ENCODE data around the gene PILRB. TPM values are rescaled to one million over a fixed set of nuclear protein-coding genes. Genes with fewer than 3 reads are reported as not detected.
A peak's percentile ranks its signal among the peaks of the same experiment; 100 is the strongest.
"Not testable (repeated sequence)": the region's sequence is repeated elsewhere in the genome, so short reads cannot be mapped to it uniquely, and the experiment has no call there.

PILRB gene
- total RNA-seq = 14.3 and 14.5 TPM in 2 replicates

DNA sequence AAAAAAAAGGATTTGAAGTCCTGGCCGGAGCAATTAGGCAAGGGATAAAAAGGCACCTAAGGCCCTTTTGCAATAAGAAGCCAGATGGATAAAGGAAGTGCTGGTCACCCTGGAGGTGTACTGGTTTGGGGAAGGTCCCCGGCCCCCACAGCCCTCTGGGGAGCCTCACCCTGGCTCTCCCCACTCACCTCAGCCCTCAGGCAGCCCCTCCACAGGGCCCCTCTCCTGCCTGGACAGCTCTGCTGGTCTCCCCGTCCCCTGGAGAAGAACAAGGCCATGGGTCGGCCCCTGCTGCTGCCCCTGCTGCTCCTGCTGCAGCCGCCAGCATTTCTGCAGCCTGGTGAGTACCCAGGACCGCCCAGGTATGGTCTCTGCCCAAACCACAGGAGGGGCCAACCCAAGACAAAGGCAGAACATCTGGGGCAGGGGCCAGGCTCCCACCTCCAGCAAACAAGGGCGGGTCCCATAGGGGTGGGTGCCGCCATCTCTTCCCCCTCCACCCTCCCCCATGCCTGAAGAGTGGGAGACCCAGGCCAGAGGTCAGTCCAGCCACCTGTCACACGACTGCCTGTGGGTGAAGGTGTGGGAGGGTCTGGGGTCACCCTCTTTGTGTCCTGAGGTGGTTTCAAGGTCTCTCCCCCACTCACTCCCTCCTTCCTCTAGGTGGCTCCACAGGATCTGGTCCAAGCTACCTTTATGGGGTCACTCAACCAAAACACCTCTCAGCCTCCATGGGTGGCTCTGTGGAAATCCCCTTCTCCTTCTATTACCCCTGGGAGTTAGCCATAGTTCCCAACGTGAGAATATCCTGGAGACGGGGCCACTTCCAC is at the start of gene PILRB:
Gene PILRB, plus strand, starts transcription at position 91 of the 830 bp plus-strand sequence. Its CDS starts 186 bp downstream, at position 277.
- TF ChIP-seq, protein P1, sequence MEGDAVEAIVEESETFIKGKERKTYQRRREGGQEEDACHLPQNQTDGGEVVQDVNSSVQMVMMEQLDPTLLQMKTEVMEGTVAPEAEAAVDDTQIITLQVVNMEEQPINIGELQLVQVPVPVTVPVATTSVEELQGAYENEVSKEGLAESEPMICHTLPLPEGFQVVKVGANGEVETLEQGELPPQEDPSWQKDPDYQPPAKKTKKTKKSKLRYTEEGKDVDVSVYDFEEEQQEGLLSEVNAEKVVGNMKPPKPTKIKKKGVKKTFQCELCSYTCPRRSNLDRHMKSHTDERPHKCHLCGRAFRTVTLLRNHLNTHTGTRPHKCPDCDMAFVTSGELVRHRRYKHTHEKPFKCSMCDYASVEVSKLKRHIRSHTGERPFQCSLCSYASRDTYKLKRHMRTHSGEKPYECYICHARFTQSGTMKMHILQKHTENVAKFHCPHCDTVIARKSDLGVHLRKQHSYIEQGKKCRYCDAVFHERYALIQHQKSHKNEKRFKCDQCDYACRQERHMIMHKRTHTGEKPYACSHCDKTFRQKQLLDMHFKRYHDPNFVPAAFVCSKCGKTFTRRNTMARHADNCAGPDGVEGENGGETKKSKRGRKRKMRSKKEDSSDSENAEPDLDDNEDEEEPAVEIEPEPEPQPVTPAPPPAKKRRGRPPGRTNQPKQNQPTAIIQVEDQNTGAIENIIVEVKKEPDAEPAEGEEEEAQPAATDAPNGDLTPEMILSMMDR (conservative IDR thresholded peaks at IDR 0.05; ENCODE audit: low read depth, low read length) = peak; percentile 43
- DNase-seq (ENCODE audit: low read depth) = no peak
- no peak within 1 kb of the TSS for H3K4me3 ChIP-seq (ENCODE audit: low read depth, low read length)

DNA sequence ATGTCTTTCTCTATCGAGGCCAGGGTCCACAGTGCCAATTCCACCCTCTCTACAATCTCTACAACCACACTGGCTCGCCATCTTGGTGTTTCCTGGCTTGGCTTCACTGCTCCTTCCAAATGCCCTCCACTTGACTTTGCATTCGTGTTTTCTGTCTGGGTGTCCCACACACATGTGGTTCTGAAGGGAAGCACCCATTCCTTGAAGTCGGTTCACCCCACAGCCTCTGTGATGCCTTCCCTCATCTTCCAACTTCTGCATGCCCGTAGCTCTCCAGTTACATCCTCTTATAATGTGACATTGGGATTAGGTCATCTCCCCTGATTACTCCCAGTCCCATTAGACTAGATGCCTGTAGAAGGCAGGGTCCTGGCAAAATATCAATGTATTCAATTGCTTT is 39.6 kb upstream of the PILRB start:
- DNase-seq (ENCODE audit: low read depth); H3K4me3 ChIP-seq (ENCODE audit: low read depth, low read length): not testable (repeated sequence)

DNA sequence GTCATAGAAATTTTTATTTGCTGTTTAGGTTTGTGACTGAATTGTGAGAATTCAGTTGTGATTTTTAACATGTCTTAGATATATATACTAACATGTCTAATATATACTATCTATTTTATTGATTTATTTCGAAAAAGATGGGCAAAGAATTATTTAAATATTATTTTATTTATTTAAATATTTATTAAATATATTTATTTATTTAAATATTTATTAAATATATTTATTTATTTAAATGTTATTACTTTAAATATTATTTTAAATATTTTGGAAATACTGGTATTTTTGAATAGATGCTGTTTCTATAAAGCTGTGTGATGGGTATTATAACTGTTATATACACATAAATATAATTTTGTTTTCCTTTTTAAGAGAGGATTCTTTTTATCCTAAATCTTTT is 36.3 kb upstream of the PILRB start:
- not testable (repeated sequence) for H3K4me3 ChIP-seq (ENCODE audit: low read depth, low read length)

DNA sequence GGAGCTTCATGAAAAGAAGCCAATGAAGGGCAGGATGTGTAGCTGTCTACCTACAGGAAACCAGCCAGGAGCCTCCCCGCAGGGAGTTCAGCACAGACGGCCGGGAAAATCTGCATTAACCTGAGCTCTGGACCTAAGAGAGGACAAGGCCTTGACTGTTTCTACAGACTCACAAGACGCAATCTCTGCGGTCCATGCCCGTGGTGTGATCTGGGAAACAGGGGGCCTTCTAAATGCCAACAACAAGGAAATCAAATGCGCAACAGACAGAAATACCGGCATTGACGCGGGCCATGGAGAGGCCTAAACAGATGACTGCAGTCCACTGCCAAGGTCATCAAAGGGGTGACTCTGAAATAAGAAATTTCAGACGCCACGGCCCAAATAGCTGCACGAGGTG is 33.7 kb upstream of the PILRB start:
- DNase-seq (ENCODE audit: low read depth); H3K4me3 ChIP-seq (ENCODE audit: low read depth, low read length): not testable (repeated sequence)

More for the DNA sequence above, 36.3 kb upstream of the PILRB start:
- DNase-seq (ENCODE audit: low read depth) = not testable (repeated sequence)

DNA sequence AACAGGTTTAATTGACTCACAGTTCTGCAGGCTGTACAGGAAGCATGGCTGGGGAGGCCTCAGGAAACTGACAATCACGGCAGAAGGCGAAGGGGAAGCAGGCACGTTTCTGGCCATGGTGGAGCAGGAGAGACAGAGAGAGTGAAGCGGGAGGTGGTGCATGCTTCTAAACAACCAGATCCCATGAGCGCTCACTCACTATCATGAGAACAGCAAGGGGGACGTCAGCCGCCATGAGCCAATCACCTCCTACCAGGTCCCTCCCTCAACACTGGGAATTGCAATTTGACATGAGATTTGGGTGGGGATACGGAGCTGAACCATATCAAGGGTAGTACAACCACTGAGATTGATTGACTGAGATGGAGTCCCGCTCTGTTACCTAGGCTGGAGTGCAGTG is 32.2 kb upstream of the PILRB start:
- not testable (repeated sequence) for H3K4me3 ChIP-seq (ENCODE audit: low read depth, low read length); DNase-seq (ENCODE audit: low read depth)

DNA sequence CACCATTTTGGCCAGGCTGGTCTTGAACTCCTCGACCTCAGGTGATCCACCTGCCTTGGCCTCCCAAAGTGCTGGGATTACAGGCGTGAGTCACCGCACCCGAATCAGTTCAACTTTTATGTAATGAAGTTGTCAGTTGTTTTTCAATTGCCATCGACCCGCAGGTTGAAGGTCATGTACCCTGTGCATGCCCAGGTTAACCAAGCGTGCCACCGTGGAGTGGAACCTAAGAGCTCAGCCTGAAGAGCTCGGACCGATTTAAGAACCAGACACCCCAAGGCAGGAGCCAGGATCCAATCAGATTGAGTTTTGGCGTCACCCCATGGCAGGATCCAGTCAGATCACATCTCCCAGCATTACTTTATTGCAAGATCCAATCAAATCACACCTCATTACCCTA is 31.0 kb upstream of the PILRB start:
- DNase-seq (ENCODE audit: low read depth); H3K4me3 ChIP-seq (ENCODE audit: low read depth, low read length): not testable (repeated sequence)

DNA sequence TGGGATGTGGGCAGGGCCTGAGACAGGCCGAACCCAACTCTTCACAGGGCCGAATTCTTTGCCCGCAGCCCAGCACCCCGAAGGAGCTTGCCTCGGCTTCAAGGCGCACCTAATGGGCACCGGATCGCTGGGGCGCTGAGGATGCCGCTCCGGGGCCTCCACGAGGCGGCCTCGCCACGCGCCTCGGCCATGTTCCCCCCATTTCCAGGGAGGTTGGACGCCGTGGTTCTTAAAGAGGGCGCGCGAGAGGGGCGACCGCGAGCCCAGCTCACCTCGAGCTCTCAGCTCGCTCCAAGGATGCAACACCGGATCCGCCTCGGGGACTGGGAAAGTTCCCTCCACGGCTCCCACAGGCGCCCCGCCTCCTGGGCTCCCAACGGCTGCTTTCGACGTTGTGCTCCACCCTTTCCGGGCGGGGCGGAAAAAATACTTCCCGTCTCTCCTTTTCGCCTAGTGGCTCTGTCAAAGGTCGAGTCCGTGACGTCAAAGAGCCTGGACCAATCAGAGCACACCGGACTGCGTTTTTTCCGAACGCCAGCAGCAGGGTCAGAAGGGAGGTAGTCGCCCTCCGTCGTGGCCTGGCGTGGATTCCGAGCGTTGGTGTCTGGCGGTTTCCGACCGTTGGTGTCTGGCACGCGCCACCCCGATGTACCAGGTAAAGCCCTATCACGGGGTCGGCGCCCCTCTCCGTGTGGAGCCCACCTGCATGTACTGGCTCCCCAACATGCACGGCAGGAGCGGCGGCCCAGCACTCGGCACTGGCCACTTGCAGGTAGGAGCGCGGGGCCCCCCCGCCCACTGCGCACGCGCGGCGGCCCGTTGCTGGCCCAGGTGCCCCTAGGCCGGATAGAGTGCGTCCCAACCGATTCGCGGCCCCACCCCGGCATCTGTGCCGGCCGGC is 22.1 kb upstream of the PILRB start:
- peak; percentile 58 for DNase-seq (ENCODE audit: low read depth)
- H3K4me3 ChIP-seq (ENCODE audit: low read depth, low read length) = peak overlapping the region; percentile 70

DNA sequence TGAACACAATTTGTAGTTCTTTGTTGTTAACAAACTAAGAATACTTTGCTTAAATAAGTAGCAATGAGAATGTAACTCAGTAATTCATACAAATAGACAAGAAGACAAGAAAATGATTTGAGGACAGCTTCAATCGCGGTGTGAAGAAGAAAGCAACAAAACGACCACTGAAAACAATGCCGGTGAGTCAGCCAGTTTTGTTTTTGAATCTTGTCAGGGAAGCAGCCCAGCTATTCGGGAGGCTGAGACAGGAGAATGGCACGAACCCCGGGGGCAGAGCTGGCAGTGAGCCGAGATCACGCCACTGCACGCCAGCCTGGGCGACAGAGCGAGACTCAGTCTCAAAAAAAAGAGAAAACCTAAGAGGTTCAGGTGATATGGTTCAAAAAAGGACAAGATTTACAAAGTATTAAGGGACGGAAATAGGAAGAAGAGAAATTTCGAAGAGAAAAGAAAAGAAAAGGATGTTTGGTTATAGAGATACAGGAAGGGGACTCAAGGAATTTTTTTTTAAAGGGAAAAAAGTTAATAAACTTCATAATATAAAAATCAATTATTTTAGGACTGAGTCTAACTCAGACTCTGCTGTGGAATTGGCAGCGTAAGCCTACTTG is 19.7 kb upstream of the PILRB start:
- DNase-seq (ENCODE audit: low read depth) = peak; percentile 75
- H3K4me3 ChIP-seq (ENCODE audit: low read depth, low read length) = not testable (repeated sequence)

DNA sequence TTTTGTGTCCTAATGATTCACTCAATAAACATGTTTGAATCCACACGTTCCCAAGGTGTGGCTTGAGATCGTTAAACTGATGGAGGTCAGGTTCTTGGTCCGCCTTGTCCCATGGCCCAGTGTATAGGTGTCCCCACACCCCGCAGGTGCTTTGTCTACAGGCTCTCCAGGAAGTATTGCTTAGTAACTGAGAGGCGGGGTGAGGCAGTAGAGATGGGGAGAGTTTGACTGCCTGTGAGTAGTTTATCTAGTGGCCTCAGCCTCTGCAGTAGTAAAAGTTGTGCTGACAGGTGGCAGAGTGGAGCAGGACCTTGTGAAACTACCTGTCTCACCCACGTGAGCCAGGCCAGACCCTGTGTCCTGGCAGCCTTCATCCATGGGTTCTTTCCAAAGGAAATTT is 16.6 kb upstream of the PILRB start:
- not testable (repeated sequence) for DNase-seq (ENCODE audit: low read depth)

DNA sequence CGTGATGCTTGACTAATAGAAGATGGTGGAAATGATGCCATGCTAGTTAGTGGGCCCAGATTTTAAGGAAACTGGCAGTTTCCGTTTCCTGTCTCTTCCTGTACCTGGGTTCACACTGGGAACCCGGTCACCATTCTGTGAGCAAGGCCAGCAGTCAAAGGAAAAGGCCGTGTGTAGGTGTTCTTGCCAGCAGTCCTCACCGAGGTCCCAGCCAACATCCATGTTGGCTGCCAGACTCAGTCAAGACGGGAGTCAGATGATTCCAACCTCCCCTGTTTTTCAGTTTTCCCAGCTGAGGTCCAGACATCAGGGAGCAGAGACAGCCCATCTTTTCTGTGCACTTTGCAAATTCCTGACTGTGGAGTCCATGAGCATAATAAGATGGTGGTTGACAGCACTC is 15.2 kb upstream of the PILRB start:
- H3K4me3 ChIP-seq (ENCODE audit: low read depth, low read length) = no peak overlapping the region
- TF ChIP-seq, protein P1 (conservative IDR thresholded peaks at IDR 0.05; ENCODE audit: low read depth, low read length) = no peak
- DNase-seq (ENCODE audit: low read depth) = no peak

More for the DNA sequence above, 16.6 kb upstream of the PILRB start:
- not testable (repeated sequence) for H3K4me3 ChIP-seq (ENCODE audit: low read depth, low read length)

DNA sequence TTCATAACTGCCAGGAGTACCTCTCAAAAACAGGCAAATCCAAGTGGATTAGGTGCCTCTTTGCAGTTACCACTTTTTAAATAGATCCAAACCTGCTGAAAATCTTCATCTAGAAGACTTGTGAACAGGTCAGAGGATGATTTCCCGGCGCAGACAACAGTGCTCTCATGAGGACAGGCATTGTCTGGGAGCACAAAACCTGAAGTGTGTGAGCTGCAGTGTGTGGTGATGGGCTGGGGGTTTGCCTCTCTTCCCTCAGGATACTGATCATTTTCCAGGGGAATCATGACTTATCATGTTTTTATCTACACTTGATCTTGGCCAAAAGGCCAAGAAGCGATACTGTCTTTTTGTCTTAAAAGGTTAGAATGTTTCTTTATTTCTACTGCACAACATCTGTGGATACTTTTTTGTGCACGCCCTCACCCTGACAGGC is 13.8 kb upstream of the PILRB start:
- not testable (repeated sequence) for H3K4me3 ChIP-seq (ENCODE audit: low read depth, low read length); DNase-seq (ENCODE audit: low read depth)

Measured in epithelial cell of proximal tubule (primary cell).